ENCODE results near the gene PFN3.
A peak's percentile ranks its signal among the peaks of the same experiment; 100 is the strongest.

The PFN3 gene

DNA sequence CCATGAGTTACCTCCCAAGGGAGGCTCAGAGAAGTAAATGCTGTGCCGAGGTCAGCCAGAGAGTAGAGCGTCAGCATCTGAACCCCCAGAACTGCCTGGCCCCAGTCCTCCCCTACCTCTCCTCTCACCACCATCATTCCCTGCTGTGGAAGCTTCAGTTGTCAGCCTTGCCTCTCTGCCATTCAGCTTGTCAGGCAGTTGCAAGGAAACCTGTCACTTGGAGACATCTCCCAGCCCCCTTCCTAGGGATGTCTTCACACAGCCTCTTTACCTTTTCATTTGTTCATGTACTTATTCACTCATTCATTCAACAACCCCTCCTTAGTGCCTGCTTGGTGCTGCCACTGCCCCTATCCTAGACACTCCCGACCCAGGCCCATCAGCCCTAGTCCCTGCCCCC lies 40.6 kb downstream of the PFN3 start:
- DNase-seq (ENCODE audit: low spot score), result no peak

DNA sequence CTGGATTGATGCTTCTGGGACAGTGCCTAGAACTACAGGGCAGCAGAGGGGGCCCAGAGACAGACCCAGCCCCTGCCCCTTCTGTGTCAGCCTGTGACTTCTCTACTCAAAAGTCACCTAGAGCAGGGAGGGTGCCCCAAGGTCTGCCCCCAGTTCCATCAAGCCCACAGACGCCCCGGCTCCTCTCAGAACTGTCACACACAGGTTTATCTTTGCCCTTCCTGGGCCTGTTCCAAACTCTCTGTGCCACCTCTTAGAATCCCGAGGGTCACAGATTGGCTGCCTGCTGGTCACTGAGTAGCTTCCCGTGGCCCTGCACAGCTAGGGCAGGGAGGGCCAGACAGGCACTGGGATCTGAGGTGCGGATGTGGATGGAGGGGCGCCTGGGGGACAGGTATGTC lies 41.0 kb downstream of the PFN3 start:
- DNase-seq (ENCODE audit: low spot score), result no peak

DNA sequence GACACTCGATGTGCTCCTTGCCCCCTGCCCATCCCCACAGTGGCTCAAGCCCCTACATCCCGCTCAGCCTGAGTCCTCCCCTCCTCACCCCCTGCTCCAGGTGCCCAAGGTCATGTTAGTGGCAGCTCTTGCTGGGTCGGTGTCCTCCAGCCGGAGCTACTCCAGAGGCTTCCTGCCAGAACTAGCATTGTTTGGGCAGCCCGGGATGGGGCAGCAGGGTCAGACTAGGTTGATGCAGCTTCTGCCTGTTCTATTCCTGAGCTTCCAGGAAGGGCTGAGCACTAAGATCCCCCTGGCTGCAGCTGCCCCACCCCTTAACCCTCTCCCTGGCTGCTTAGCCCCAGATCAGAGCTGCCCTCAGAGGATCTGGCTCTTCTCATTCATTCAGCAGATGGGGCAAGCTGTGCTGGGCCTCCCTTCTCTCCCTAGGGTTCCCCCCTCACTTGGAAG lies 42.1 kb downstream of the PFN3 start:
- no peak for DNase-seq (ENCODE audit: low spot score)

DNA sequence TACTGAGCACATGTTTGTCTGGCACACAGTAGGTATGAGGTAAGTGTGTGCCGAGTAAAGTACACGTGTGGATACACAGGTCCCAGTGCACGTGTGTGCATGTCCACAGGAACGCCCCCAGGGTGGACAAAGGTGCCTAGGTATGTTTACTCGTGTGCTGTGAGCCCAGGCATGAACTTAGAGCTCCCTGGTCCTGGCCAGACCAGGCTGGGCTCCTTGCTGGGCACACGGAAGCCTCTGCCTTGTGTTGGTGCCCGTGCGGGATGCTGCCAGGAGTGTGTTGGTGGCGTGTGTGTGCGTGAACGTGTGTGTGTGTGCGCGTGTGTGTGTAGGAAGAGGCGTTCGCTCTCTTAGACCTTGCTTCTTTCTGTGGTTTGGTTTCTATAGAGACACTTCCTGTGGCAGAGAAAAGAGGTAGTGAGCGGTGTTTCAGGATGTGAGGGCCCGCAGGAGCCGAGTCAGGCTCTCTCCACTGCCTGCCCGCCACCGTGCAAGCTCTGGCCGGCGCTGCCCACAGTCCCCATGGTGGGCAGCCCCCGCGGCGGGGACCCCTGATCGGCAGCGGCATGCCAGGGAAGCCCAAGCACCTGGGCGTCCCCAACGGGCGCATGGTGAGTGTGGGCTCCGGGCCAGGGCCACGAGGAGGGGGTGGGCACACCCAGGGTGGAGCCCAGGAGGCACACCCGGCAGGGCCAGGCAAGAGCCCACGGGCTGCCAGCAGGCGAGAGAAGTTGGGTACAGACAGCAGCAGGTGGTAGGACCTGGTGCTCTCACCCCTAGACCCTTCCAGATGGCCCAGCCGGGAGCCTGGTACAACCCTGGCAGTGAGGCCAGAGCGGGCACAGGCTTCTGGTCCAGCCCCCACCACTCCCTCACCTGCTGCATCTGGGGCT lies 42.8 kb downstream of the PFN3 start, which contains the start of gene RGS14:
TSS of gene RGS14 (plus strand) at position 466 of the 893 bp plus-strand sequence. CDS start at position 567, 101 bp downstream.
- DNase-seq (ENCODE audit: low spot score), result peak; percentile 85

DNA sequence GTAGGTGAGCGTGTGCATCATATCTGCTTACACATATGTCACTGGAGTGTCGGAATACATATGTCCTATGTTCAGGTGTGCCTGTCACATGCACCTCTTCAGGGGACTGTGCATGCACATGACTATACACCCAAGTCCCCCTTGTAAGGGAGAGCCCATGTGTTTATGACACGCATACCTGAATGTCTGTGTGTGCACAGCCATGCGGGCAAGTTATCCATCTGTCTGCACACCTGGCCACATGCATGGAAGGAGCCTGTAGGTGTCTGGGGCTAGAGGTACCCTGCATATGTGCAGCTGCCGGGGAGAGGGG lies 43.4 kb downstream of the PFN3 start:
- no peak for DNase-seq (ENCODE audit: low spot score)

DNA sequence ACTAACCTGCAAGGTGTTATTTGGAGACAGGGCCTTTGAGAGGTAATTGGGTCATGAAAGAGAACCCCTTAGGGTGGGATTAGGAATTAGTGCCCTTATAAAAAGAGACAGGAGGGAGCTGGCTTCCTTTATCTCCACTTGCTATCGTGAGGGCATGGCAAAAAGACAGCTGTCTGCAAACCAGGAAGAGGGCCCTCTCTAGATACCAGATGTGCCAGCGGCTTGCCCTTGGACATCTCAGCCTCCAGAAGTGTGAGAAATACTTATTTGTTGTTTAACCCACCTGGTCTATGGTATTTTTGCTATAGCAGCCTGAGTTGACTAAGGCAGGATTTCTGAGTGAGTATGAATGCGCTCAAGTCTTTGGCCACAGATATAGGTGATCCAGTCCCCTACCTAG lies 43.7 kb downstream of the PFN3 start:
- no peak for DNase-seq (ENCODE audit: low spot score)

DNA sequence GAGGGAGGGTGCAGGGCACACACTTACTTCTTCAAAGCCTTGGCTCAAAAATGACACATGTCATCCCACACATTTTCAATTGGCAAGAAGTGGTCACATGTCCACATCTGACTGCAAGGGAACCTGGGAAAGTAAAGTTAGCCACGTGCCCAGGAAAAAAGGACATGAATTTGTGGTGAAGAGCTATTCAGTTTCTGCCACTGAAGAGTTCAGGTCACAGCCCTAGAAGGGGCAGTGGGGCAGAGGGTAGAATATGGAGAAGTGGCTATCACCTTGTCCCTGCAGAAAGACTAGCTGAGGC lies 44.6 kb downstream of the PFN3 start:
- no peak for DNase-seq (ENCODE audit: low spot score)

DNA sequence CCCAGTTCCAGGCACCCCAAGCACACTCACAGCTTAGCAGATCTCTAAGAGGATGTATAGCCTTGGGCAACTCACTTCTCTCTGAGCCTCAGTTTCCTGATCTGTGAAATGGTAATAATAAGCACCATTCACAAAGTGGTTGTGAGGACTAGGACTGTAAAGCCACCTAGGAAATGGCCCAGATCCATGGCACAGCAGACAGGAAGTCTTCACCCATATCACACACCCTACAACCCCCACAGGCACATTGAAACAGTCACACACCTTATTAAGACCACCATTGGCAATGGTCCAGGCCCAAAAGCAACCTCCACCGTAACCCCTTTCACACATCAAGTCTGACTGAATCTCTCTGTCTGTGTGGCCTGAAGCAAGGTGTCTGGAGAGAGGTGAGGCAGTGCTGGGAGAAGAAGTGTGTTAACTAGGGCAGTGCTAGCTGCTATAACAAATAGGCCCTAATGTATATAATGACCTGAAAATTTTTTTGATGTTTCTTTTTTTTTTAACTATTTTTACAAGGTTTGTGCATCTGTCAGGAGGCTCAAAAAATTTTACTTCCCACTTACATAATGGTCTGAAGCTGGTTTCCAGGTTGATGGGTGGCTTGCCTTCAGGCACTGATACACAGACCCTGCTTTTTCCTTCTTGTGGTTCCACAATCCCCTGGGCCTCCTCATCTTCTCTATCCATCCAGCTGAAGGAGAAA lies 45.1 kb downstream of the PFN3 start:
- DNase-seq (ENCODE audit: low spot score), result no peak

DNA sequence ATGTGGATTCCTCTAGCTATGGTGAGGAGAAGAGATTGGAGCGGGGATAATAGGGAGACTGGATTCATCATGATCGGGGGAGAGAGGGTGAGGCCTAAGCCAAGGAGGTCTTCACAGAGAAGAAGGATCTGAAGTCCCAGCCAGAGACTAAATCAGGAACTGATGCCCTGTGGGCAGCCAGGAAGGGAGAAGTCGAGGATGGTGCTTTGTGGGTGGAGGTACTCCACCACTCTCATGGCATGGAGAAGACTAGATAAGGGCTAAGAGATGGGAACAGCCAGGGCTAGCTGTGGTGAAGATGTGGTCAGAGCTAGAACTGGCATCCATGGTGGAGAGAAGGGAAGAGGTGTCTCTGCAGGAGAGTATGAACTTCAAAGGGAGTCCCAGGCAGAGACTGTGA lies 45.8 kb downstream of the PFN3 start:
- no peak for DNase-seq (ENCODE audit: low spot score)

DNA sequence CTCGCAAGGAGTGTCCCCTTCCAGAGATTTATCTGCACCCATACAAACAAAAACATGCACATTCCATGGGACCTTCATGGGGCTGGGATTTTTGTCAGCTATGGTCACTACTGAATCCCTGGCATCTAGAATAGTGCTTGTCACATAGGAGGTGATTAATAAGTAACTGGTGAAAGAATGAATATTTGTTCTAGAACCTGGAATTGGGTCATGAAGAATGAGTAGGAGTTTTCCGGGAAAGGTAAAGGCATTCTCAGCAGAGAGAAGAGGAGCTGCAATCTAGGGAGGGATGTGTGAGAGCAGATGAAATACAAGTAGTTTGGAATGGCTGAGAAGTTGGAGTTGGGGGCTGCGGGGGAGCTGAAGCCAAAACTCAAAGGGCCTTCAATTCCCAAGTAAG lies 46.2 kb downstream of the PFN3 start:
- no peak for DNase-seq (ENCODE audit: low spot score)

DNA sequence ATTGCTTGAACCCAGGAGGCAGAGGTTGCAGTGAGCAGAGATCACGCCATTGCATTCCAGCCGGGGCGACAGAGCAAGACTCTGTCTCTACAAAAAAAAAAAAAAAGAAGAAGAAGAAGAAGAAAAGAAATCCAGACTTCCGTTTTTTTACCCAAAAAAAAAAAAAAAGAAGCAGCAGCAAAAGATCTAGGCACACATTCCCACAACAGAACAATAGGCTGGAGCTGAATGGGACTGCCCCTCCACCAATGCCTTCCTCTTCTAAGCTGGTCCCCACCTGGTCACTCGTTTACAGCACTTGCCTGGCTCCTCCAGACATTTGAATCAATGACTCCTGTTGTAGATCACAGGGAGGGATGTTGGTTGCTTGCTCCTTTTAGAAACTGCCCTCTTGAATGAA lies 47.4 kb downstream of the PFN3 start:
- no peak for DNase-seq (ENCODE audit: low spot score)

DNA sequence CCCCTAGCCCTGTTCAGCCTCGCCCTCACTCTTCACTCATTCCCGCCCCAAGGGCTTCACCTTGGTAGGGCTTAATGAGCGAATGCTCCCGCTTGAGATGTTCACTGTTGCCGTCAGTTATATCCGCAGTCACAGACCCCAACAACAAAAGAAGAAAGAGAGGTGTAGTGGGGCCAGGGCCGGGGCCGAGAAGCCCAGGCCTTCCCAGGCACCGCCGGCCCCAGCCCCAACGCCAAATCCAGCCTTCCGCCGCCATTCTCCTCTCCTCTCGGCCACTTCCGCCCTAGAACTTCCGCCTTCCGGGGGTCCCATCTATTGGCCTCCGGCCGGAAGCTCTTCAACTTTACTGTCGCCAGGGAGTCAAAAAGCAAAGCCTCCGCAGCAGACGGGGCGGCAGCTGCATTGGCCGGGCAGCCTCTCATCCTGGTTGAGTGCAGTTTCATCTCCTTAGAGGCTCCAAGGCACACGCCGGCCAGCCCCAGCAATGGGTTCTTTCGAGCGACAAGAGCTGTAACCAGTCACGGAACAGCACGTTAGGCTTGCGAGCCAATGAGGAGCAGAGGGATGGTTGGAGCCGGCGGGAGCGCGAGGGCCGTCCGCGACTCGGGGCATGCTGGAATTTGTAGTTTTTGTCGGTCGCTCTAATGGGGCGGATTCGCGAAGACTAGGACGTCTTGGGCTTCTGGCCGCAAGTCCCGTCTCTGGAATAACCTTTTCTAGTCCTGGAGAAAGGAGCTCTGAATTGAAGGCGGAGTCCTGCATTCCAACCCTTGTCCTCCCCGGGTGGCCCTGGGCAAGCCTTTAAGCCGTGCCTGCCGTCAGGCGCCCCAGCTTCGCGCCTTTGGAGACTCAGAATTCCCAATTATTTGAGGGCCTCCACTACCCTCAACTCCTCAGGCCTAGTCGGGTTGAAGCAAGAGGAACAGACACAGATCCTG lies 48.8 kb downstream of the PFN3 start, which contains the start of gene LMAN2:
TSS of gene LMAN2 (minus strand) at position 277 of the 938 bp plus-strand sequence. CDS start at position 256, 21 bp downstream.
- peak; percentile 91 for DNase-seq (ENCODE audit: low spot score)

DNA sequence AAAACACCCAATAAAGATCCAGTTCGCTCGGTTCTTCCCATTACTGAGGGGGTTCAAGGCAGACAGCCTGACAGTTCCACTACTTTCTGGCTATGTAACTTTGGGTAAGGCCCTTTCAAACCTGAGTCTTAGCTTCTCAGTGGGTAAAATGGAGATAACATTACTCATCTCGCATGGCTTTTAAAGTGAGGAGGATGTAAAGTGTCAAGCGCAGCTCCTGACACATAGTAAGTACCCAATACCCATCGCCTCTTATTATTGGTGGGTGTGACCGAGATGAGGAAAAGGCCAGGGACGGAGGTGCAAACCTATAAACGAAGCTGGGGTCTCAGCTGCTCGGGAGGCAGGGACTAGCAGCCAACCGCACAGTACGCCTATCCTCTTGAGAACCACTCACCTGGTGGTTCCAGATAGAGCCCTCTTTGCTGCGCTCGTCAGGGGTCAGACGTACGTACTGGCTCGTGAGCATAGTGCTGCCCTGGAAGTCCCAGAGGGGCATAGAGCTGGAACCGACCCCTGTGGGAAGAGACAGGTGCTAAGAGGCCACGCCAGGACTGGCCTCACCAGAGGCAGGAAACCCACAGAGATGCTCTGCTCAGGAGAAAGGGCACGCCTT lies 49.6 kb downstream of the PFN3 start:
- DNase-seq (ENCODE audit: low spot score), result no peak
